GM13976 (cell line): ENCODE data around the gene RNF135.

ENCODE experiments used
- DNase-seq: peaks from one replicate; pipeline ENCODE4 v3.0.0; 2012; ENCODE audit warnings: low spot score
- CTCF ChIP-seq: IDR thresholded peaks from 2 replicates; pipeline ENCODE4 v1.5.1; 2012; ENCODE audit warnings: borderline replicate concordance, mild to moderate bottlenecking; ENCODE audit not compliant: insufficient read depth; ENCODE audit errors: extremely low read depth, missing control alignments, control extremely low read depth
- in situ Hi-C: fragments of 300-500 bp; cut with MboI; formaldehyde crosslinking; loops from one replicate; pipeline ENCODE4 v1.12.0; 2022; ENCODE audit warnings: low sequenced_read_pairs, mixed read lengths, inconsistent platforms; ENCODE audit not compliant: unreplicated experiment

The RNF135 gene

DNA sequence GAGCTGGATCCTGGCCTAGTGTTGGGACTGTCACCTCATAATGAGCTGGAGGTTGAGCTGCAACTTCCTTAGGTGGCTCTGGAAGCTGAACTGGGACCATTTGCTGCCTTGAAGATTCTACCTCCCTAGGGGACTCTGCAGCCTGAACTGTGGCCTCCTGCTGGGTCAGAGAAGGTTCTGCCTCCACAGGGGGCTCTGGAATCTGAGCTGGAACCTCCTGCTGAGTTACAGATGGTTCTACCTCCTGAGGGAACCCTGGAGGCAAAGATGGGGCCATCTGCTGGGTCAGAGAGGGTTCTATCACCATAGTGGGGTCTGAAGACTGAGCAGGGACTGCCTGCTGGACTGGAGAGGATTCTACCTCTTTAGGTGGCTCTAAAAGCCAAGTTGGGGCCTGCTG lies 77.3 kb downstream of the RNF135 start:
- in situ Hi-C loops = no loop called here
- no peak for DNase-seq
- TF ChIP-seq CTCF = no peak

DNA sequence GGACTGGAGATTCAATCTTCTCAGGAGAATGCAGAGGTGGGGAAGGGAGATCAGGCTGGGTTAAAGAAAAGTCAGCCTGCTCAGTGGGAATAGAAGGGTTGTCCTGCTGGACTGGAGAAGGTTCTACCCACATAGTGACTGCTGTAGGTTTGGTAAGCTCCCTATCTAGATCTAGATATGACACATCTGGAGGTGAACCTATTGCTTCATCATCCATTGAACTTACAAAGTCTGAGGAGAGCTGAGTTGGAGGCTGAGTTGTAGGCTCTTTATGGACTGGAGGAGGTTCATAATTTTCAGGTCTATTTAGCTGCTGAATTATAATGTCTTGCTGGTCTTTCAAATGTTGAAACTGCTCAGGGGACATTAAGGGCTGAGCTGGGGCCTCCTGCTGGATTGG lies 77.9 kb downstream of the RNF135 start:
- no peak for TF ChIP-seq CTCF
- DNase-seq = no peak
- in situ Hi-C loops = no loop called here
